Measurements from ENCODE around the gene OSBPL5.

OSBPL5 gene

GRCh38 chr11:3049430-3050243 lies 115.5 kb downstream of the OSBPL5 start:
- Histone ChIP-seq H3K36me3 (ENCODE audit: insufficient read depth, low read length) (no peaks in the 10 kb centered on the region; the same call in 1 of the 2 replicates), H3K4me3 (ENCODE audit: low read length, poor library complexity, severe bottlenecking) (no peak overlapping the region), H3K27me3 (ENCODE audit: insufficient read depth, low read length, poor library complexity, severe bottlenecking) (no peaks in the 10 kb centered on the region), H3F3A (ENCODE audit: low read depth) (no peaks in the 10 kb centered on the region), H2AFZ (ENCODE audit: low read length) (no peak overlapping the region), H3K79me2 (ENCODE audit: insufficient read depth, low read length) (peaks cover 63% of the 10 kb centered on the region), H3K4me2 (ENCODE audit: low read depth, low read length, poor library complexity, severe bottlenecking) (no peak overlapping the region), H3K4me1 (ENCODE audit: insufficient read depth, low read length, poor library complexity, severe bottlenecking) (peaks cover 18% of the 10 kb centered on the region), H3K9me2 (replicated peaks; ENCODE audit: low read depth, low read length) (no peaks in the 10 kb centered on the region), H3K9ac (ENCODE audit: low read depth, low read length, poor library complexity, severe bottlenecking) (no peak overlapping the region), H4K20me1 (ENCODE audit: insufficient read depth, low read length, poor library complexity, severe bottlenecking) (peaks cover 10% of the 10 kb centered on the region), H3K9me3 (ENCODE audit: insufficient read depth, low read depth, low read length) (no peaks in the 10 kb centered on the region)
- TF ChIP-seq EZH2phosphoT487 (IDR thresholded peaks at IDR 0.05; ENCODE audit: borderline replicate concordance) = no peak
- TF ChIP-seq, protein P1, sequence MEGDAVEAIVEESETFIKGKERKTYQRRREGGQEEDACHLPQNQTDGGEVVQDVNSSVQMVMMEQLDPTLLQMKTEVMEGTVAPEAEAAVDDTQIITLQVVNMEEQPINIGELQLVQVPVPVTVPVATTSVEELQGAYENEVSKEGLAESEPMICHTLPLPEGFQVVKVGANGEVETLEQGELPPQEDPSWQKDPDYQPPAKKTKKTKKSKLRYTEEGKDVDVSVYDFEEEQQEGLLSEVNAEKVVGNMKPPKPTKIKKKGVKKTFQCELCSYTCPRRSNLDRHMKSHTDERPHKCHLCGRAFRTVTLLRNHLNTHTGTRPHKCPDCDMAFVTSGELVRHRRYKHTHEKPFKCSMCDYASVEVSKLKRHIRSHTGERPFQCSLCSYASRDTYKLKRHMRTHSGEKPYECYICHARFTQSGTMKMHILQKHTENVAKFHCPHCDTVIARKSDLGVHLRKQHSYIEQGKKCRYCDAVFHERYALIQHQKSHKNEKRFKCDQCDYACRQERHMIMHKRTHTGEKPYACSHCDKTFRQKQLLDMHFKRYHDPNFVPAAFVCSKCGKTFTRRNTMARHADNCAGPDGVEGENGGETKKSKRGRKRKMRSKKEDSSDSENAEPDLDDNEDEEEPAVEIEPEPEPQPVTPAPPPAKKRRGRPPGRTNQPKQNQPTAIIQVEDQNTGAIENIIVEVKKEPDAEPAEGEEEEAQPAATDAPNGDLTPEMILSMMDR (conservative IDR thresholded peaks at IDR 0.05; ENCODE audit: low read length) = no peak

DNA sequence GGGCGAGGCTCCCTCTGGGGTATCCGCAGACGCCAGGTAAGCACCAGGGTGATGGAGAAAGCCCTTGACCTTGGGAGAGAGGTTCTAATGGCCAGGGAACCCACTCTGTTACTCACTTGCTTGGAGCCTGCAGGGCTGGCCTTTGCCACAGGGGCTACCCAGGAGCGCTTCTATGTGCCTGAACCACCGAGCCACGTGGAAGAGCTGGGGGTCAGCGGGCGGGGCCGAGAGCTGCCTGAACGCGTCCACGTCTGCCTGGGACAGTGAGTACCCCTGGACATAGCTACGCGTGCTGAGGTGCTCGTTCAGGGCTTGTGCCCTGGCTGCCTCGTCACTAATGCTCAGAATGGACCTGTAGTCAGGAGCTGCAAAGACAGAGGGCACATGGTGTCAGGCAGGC lies 117.5 kb downstream of the OSBPL5 start:
- Histone ChIP-seq H3K4me1 (ENCODE audit: insufficient read depth, low read length, poor library complexity, severe bottlenecking) (peaks cover 9% of the 10 kb centered on the region), H3K4me3 (ENCODE audit: low read length, poor library complexity, severe bottlenecking) (no peak overlapping the region), H2AFZ (ENCODE audit: low read length) (no peak overlapping the region), H3F3A (ENCODE audit: low read depth) (no peaks in the 10 kb centered on the region), H3K9me2 (replicated peaks; ENCODE audit: low read depth, low read length) (no peaks in the 10 kb centered on the region), H3K9ac (ENCODE audit: low read depth, low read length, poor library complexity, severe bottlenecking) (no peak overlapping the region), H3K36me3 (ENCODE audit: insufficient read depth, low read length) (no peaks in the 10 kb centered on the region; the same call in 1 of the 2 replicates), H4K20me1 (ENCODE audit: insufficient read depth, low read length, poor library complexity, severe bottlenecking) (peaks cover 10% of the 10 kb centered on the region), H3K79me2 (ENCODE audit: insufficient read depth, low read length) (peaks cover 55% of the 10 kb centered on the region), H3K4me2 (ENCODE audit: low read depth, low read length, poor library complexity, severe bottlenecking) (no peak overlapping the region), H3K27me3 (ENCODE audit: insufficient read depth, low read length, poor library complexity, severe bottlenecking) (no peaks in the 10 kb centered on the region), H3K9me3 (ENCODE audit: insufficient read depth, low read depth, low read length) (no peaks in the 10 kb centered on the region)
- TF ChIP-seq EZH2phosphoT487 (IDR thresholded peaks at IDR 0.05; ENCODE audit: borderline replicate concordance) = no peak
- TF ChIP-seq, protein P1 (conservative IDR thresholded peaks at IDR 0.05; ENCODE audit: low read length) = no peak

DNA sequence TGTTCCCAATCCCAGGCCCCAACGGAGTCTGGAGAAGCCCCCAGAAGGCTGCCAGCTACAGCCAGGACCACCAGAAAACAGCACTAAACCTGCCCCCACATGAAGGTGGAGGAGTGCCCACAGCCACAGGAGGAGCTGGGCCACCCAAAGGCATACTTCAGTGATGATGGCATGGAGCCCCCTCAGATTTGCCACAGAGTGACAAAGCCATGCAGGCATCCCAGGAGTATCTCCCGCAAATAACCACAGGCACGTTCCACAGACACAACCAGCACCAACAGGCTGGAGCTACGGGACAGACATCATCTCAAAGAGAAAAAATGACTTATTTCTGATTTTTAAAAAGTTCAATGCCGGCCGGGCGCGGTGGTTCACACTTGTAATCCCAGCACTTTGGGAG lies 118.5 kb downstream of the OSBPL5 start:
- TF ChIP-seq EZH2phosphoT487 (IDR thresholded peaks at IDR 0.05; ENCODE audit: borderline replicate concordance) = no peak
- peaks cover 6% of the 10 kb centered on the region; the same call in 1 of the 2 replicates for H3K36me3 ChIP-seq (ENCODE audit: insufficient read depth, low read length)

More for the DNA sequence above, 118.5 kb downstream of the OSBPL5 start:
- no peaks in the 10 kb centered on the region for H3F3A ChIP-seq (ENCODE audit: low read depth)
- no peak overlapping the region for H3K4me2 ChIP-seq (ENCODE audit: low read depth, low read length, poor library complexity, severe bottlenecking)
- no peaks in the 10 kb centered on the region for H3K9me2 ChIP-seq (replicated peaks; ENCODE audit: low read depth, low read length)
- H3K4me3 ChIP-seq (ENCODE audit: low read length, poor library complexity, severe bottlenecking) = no peak overlapping the region
- H3K79me2 ChIP-seq (ENCODE audit: insufficient read depth, low read length) = peaks cover 53% of the 10 kb centered on the region
- peaks cover 9% of the 10 kb centered on the region for H4K20me1 ChIP-seq (ENCODE audit: insufficient read depth, low read length, poor library complexity, severe bottlenecking)
- H2AFZ ChIP-seq (ENCODE audit: low read length) = no peak overlapping the region
- H3K9ac ChIP-seq (ENCODE audit: low read depth, low read length, poor library complexity, severe bottlenecking) = no peak overlapping the region
- H3K27me3 ChIP-seq (ENCODE audit: insufficient read depth, low read length, poor library complexity, severe bottlenecking) = no peaks in the 10 kb centered on the region
- no peaks in the 10 kb centered on the region for H3K9me3 ChIP-seq (ENCODE audit: insufficient read depth, low read depth, low read length)
- peaks cover 7% of the 10 kb centered on the region for H3K4me1 ChIP-seq (ENCODE audit: insufficient read depth, low read length, poor library complexity, severe bottlenecking)

All from Loucy (cell line).